ENCODE results near the gene FBLN2. TPM values are rescaled to one million over a fixed set of nuclear protein-coding genes. Genes with fewer than 3 reads are reported as not detected.

FBLN2 gene
- total RNA-seq, 1 donor from 2014 or later: 1.3 TPM

DNA sequence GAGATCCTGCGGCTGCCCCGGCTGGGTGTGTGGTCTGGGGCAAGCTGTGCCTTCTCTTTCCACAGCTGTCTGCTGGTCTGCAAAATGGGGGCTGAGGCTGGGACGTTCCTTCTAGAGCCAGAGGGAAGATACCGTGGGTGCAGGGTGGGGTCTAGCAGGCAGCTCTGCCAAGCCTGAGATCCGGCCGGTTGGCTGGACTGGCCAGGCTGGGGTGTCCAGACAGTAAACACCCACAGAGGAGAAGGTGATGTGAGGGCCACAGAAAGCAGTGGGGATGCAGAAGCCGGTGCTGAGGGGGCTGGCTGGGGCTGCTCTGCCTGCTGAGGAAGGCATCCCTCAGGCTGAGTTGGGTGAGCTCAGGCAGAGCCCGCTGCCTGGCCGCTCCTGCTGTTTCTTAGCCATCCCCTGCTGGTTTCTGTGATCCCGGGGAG is 46.1 kb downstream of the FBLN2 start:
- no peak for DNase-seq
- ChIA-PET POLR2A (no interaction called here), CTCF (no interaction called here)
- Mint-ChIP-seq H3K4me1 (no peaks in the 10 kb centered on the region), H3K27me3 (no peaks in the 10 kb centered on the region), H3K36me3 (ENCODE audit: low read depth) (no peaks in the 10 kb centered on the region), H3K4me3 (no peak overlapping the region), H3K27ac (no peak overlapping the region), H3K9me3 (no peaks in the 10 kb centered on the region)
- intact Hi-C loops (cut with micrococcal nuclease): no loop called here
- no peak for ATAC-seq (ENCODE audit: low read depth)
- TF ChIP-seq, protein P1, sequence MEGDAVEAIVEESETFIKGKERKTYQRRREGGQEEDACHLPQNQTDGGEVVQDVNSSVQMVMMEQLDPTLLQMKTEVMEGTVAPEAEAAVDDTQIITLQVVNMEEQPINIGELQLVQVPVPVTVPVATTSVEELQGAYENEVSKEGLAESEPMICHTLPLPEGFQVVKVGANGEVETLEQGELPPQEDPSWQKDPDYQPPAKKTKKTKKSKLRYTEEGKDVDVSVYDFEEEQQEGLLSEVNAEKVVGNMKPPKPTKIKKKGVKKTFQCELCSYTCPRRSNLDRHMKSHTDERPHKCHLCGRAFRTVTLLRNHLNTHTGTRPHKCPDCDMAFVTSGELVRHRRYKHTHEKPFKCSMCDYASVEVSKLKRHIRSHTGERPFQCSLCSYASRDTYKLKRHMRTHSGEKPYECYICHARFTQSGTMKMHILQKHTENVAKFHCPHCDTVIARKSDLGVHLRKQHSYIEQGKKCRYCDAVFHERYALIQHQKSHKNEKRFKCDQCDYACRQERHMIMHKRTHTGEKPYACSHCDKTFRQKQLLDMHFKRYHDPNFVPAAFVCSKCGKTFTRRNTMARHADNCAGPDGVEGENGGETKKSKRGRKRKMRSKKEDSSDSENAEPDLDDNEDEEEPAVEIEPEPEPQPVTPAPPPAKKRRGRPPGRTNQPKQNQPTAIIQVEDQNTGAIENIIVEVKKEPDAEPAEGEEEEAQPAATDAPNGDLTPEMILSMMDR (IDR thresholded peaks at IDR 0.05): no peak

DNA sequence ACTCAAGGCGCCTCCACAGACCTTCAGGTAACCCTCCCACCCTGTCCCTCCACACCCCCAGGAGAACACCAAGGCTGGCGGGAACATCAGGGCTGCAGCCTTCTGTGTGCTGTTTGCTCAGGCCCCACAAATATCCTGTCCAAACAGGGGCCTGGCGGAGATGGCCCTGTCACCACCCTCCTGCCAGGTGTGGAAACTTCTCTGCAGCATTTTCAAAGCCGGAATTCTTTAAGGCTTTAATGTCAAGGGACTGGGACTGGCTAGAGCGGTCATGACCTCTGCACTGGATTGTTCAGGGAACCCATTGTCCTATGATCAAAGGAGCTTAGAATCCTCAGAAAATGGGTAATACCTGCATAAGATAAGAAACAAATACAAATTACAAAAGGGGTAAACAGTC is 46.6 kb downstream of the FBLN2 start:
- no peaks in the 10 kb centered on the region for H3K36me3 Mint-ChIP-seq (ENCODE audit: low read depth)
- no peaks in the 10 kb centered on the region for H3K4me1 Mint-ChIP-seq
- no peak overlapping the region for H3K27ac Mint-ChIP-seq
- no peaks in the 10 kb centered on the region for H3K27me3 Mint-ChIP-seq
- no peak for ATAC-seq (ENCODE audit: low read depth)
- TF ChIP-seq, protein P1 (IDR thresholded peaks at IDR 0.05): no peak
- no peaks in the 10 kb centered on the region for H3K9me3 Mint-ChIP-seq
- CTCF ChIA-PET: no interaction called here
- DNase-seq: no peak
- no peak overlapping the region for H3K4me3 Mint-ChIP-seq
- intact Hi-C loops (cut with micrococcal nuclease): no loop called here
- POLR2A ChIA-PET: no interaction called here

- H3K36me3 Mint-ChIP-seq (ENCODE audit: low read depth): no peaks in the 10 kb centered on the region
- no peak overlapping the region for H3K27ac Mint-ChIP-seq
- TF ChIP-seq, protein P1 (IDR thresholded peaks at IDR 0.05): no peak
- POLR2A ChIA-PET: no interaction called here
- CTCF ChIA-PET: no interaction called here
- H3K27me3 Mint-ChIP-seq: no peaks in the 10 kb centered on the region
- DNase-seq (no peak), ATAC-seq (ENCODE audit: low read depth) (no peak)
- no peak overlapping the region for H3K4me3 Mint-ChIP-seq
- H3K9me3 Mint-ChIP-seq: no peaks in the 10 kb centered on the region
- intact Hi-C loops (cut with micrococcal nuclease): no loop called here
- H3K4me1 Mint-ChIP-seq: no peaks in the 10 kb centered on the region
These were observed 47.7 kb downstream of the FBLN2 start for GRCh38 chr3:13596426-13597205.

- Mint-ChIP-seq H3K27ac (no peak overlapping the region), H3K4me1 (no peaks in the 10 kb centered on the region), H3K9me3 (no peaks in the 10 kb centered on the region), H3K36me3 (ENCODE audit: low read depth) (no peaks in the 10 kb centered on the region), H3K4me3 (no peak overlapping the region), H3K27me3 (no peaks in the 10 kb centered on the region)
- TF ChIP-seq, protein P1 (IDR thresholded peaks at IDR 0.05): no peak
- CTCF ChIA-PET: no interaction called here
- POLR2A ChIA-PET: no interaction called here
- intact Hi-C loops (cut with micrococcal nuclease): no loop called here
- DNase-seq (no peak), ATAC-seq (ENCODE audit: low read depth) (no peak)
These were observed 48.7 kb downstream of the FBLN2 start for GRCh38 chr3:13597661-13598060.

DNA sequence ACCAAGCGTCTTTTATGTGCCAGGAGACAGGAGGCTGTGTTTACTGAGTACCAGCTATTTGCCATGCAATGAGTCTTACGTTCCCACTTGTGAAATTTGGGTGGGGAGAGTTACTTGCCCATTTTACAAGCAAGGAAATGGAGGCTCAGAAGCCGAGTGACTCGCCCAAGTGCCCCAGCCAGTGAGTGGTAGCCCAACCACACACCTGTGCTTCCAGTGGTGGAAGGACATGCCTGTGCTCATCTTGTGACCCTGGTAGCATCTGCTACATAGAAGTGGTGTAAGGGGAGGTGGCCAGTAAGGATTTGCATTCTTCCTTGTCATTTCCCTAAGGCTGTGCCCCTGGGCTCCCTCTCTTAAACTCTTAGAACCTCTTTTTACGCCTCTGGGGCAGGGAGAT is 49.3 kb downstream of the FBLN2 start:
- no peaks in the 10 kb centered on the region for H3K4me1 Mint-ChIP-seq
- ATAC-seq (ENCODE audit: low read depth) (no peak), DNase-seq (no peak)
- TF ChIP-seq, protein P1 (IDR thresholded peaks at IDR 0.05): no peak
- intact Hi-C loops (cut with micrococcal nuclease): no loop called here
- H3K27me3 Mint-ChIP-seq: no peaks in the 10 kb centered on the region
- no peak overlapping the region for H3K27ac Mint-ChIP-seq
- ChIA-PET POLR2A (no interaction called here), CTCF (no interaction called here)
- no peaks in the 10 kb centered on the region for H3K36me3 Mint-ChIP-seq (ENCODE audit: low read depth)
- no peaks in the 10 kb centered on the region for H3K9me3 Mint-ChIP-seq
- no peak overlapping the region for H3K4me3 Mint-ChIP-seq
